Fibroblast of mammary gland (primary cell): ENCODE data around the gene CNTN5.
A peak's percentile ranks its signal among the peaks of the same experiment; 100 is the strongest.

Source experiments
- DNase-seq: peaks from one replicate; pipeline ENCODE4 v3.0.0-alpha.2; 2010; ENCODE audit warnings: low read depth
- H3K4me3 ChIP-seq: 2 replicates; pipeline ENCODE4 v1.5.1; 2011; ENCODE audit warnings: low read depth, mild to moderate bottlenecking, low read length, moderate library complexity; ENCODE audit not compliant: control insufficient read depth
- CTCF ChIP-seq: conservative IDR thresholded peaks from 2 replicates; pipeline ENCODE4 v1.5.1; 2011; ENCODE audit warnings: low read depth, low read length, inconsistent platforms; ENCODE audit not compliant: control insufficient read depth, insufficient read depth

The CNTN5 gene

DNA sequence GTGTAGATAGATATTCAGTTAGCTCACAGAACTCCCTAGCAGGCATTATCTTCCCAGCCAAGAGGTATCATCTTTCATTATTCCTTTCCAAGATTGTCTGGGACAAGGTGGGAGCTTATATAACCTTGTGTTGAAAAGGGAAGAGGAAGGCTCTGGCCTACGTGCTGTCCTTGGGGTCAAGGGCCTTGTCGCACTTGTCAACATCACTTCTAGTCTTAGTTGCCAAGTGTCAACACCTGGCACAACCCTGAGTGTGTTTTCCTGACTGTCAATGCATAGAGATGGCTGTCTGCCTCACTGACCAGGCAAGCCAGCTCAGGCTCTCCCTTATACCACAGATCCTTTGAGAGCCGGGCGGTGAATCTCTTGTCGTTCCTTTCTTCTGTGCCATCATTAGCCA, 331.9 kb downstream of the CNTN5 start:
- no peak for DNase-seq
- no peak for TF ChIP-seq CTCF
- no peak overlapping the region for H3K4me3 ChIP-seq

DNA sequence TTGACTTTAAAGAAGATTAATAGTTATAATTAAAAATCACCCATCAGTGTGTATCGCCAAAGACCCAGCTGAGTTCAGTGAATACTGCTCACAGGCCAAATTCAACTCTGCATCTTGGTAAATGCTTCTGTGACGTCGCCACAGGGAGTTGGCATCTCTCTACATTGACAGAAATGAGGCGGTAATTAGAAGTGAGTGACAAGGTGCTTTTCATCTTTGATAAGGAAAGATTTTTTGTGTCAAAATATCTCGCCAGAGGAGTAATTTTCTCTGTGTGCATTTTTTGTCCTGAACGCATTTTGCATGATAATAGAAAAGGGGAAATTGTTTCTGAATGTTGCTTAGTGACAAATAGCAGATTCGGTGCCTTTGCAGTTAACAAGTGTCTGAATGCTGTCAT, 345.8 kb downstream of the CNTN5 start:
- no peak overlapping the region for H3K4me3 ChIP-seq
- TF ChIP-seq CTCF: no peak
- DNase-seq: no peak

DNA sequence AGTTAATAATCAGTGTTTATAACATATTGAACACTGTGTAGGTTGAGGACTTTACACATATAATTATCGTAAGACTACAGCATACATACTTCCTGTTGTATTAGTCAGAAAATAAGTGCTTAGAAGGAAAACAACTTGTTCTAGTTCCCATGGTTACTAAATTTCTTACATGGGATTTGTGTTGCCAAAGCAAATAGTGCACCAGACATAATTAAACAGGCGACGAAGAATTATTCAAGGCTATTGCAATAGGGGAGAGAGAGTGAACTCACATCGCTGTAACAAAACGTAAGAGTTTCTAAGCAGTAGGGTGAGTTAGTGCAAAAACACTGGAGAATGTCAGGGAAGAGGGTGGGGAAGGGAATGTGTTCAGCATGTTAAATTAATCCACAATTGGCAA, 347.8 kb downstream of the CNTN5 start:
- H3K4me3 ChIP-seq: no peak overlapping the region
- DNase-seq: peak; percentile 28

GRCh38 chr11:99370549-99371216, 349.9 kb downstream of the CNTN5 start:
- TF ChIP-seq CTCF: no peak
- peak; percentile 56 for DNase-seq
- no peak overlapping the region for H3K4me3 ChIP-seq

More for the DNA sequence above, 347.8 kb downstream of the CNTN5 start:
- no peak for TF ChIP-seq CTCF

DNA sequence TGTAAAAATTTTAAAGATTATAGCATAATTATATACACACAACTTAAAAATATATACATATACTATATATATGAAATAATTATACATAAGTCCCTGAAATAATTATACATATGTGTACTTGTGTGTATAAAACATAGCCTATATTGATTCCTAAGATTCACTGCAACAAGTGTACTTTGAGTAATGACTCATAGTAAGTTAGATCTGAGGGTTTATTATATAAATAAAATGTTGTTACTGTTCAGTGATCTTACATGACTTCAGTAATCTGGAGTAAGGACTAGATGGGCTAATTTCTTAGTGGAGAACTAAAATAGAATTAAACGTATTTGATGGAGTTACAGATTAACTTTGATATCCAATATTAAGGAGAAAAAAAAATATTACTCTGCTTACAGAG, 350.5 kb downstream of the CNTN5 start:
- no peak overlapping the region for H3K4me3 ChIP-seq
- no peak for TF ChIP-seq CTCF
- DNase-seq: peak; percentile 2

GRCh38 chr11:99376463-99376862, 355.7 kb downstream of the CNTN5 start:
- H3K4me3 ChIP-seq: no peak overlapping the region
- TF ChIP-seq CTCF: no peak
- DNase-seq: no peak
